Gastrocnemius medialis (tissue), 4 donors: ENCODE results near the gene TAX1BP1.

ENCODE experiments used
- POLR2A ChIP-seq, 2 donors: fragments of 450-650 bp; IDR thresholded peaks; one replicate each; pipeline ENCODE4 v1.6.1; 2017; ENCODE audit warnings: antibody characterized with exemption in 2 of 2, mild to moderate bottlenecking in 2 of 2, moderate library complexity in 2 of 2
- TF ChIP-seq, protein P1 (sequence below), 5 experiments: fragments of 450-650 bp in 3 of 5; fragments of 200-600 bp in 2 of 5; sonication (generic) in 2 of 5; IDR thresholded peaks in 4 of 5; conservative IDR thresholded peaks in 1 of 5; 1 replicate in 4 of 5; 2 replicates in 1 of 5; pipeline ENCODE4 v1.5.1; 2016 to 2019; ENCODE audit warnings: antibody characterized with exemption in 5 of 5, mild to moderate bottlenecking in 3 of 5, moderate library complexity in 3 of 5

DNA sequence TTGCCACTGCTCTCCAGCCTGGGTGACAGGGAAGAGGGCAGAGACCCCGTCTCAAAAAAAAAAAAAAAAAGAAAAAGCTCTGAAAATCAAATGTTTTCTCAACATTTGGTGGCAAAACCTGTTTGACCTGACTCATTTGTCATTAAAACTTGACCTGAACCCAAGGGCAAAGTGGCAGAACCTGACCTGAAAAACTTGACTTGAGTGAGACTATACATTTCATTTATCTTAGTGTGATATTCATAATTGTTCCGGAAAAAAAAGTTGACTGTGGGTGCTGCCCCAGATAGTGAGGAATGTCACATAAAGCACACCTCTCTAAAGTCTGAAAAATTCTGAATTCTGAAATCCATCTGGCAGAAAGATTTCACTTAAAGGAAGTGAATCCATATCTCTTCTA lies 2.3 kb upstream of the TAX1BP1 start:
- TF ChIP-seq, protein P1, sequence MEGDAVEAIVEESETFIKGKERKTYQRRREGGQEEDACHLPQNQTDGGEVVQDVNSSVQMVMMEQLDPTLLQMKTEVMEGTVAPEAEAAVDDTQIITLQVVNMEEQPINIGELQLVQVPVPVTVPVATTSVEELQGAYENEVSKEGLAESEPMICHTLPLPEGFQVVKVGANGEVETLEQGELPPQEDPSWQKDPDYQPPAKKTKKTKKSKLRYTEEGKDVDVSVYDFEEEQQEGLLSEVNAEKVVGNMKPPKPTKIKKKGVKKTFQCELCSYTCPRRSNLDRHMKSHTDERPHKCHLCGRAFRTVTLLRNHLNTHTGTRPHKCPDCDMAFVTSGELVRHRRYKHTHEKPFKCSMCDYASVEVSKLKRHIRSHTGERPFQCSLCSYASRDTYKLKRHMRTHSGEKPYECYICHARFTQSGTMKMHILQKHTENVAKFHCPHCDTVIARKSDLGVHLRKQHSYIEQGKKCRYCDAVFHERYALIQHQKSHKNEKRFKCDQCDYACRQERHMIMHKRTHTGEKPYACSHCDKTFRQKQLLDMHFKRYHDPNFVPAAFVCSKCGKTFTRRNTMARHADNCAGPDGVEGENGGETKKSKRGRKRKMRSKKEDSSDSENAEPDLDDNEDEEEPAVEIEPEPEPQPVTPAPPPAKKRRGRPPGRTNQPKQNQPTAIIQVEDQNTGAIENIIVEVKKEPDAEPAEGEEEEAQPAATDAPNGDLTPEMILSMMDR (IDR thresholded peaks at IDR 0.05 in 4 of 5, conservative IDR thresholded peaks at IDR 0.05 in 1 of 5) = no peak
- TF ChIP-seq POLR2A (IDR thresholded peaks at IDR 0.05) = no peak
